Tibial artery (tissue), 4 donors: ENCODE measurements around the gene L3MBTL3.

ENCODE experiments used
- DNase-seq, 2 donors: peaks; one replicate each; pipeline ENCODE4 v3.0.0-alpha.2; 2019
- H3K27ac ChIP-seq, 2 donors: fragments of 200-600 bp; sonication (generic) in 1 of 2; 1 replicate in 1 of 2; 2 replicates in 1 of 2; pipeline ENCODE4 v1.5.1; 2018 to 2019; ENCODE audit warnings: mild to moderate bottlenecking in 1 of 2
- H3K27me3 ChIP-seq, 2 donors: fragments of 200-600 bp; sonication (generic) in 1 of 2; one replicate each; pipeline versions ENCODE4 v1.5.1 to v1.6.0; 2016 to 2019
- H3K36me3 ChIP-seq, 3 donors: fragments of 200-600 bp; sonication (generic) in 2 of 3; one replicate each; pipeline ENCODE4 v1.5.1; 2016 to 2019; ENCODE audit warnings: mild to moderate bottlenecking in 2 of 3
- H3K4me1 ChIP-seq, 4 donors: fragments of 200-600 bp; sonication (generic) in 2 of 4; 1 replicate in 3 of 4; 2 replicates in 1 of 4; pipeline ENCODE4 v1.5.1; 2016 to 2019
- H3K4me3 ChIP-seq, 2 donors: fragments of 200-600 bp; sonication (generic) in 1 of 2; 1 replicate in 1 of 2; 2 replicates in 1 of 2; pipeline ENCODE4 v1.5.1; 2018 to 2019; ENCODE audit warnings: mild to moderate bottlenecking in 2 of 2
- H3K9me3 ChIP-seq, 3 donors: fragments of 200-600 bp; sonication (generic) in 1 of 3; one replicate each; pipeline ENCODE4 v1.5.1; 2016 to 2019
- intact Hi-C: fragments of 100-400 bp; cut with DNase I; formaldehyde crosslinking; loops from one replicate; pipeline ENCODE4 v1.15.0; 2023; ENCODE audit warnings: low total_unique reads
- TF ChIP-seq, protein P1 (sequence below), 2 experiments: fragments of 200-600 bp in 1 of 2; fragments of 450-650 bp in 1 of 2; IDR thresholded peaks; one replicate each; pipeline ENCODE4 v1.5.1; 2017 to 2019; ENCODE audit warnings: antibody characterized with exemption in 2 of 2, mild to moderate bottlenecking in 1 of 2, moderate library complexity in 1 of 2

The L3MBTL3 gene

DNA sequence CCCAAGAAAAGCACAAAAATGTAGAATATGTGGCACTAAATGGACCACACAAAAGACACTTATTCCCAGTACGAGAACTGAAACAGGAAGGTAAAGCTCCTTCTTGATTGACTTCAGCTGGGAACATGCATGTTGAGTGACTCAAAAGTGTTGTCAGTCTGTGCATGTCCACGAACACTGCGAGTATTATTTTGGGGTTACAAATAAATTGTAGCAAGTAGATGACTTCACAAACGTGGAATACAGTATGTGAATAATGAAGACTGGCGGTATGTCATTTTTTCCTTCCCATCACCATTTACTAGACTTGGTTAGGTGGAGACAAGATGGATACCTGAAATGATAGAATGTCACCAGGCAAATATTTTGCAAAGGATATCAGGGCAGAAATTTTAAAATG is 45.4 kb downstream of the L3MBTL3 start:
- Histone ChIP-seq H3K36me3 (peaks cover 3 to 42% (median 15%) of the 10 kb centered on the region in 3 donors), H3K9me3 (no peaks in the 10 kb centered on the region), H3K27ac (no peak overlapping the region), H3K4me3 (no peak overlapping the region), H3K27me3 (no peaks in the 10 kb centered on the region), H3K4me1 (no peaks in the 10 kb centered on the region)
- intact Hi-C loops: no loop called here
- DNase-seq: no peak
- TF ChIP-seq, protein P1, sequence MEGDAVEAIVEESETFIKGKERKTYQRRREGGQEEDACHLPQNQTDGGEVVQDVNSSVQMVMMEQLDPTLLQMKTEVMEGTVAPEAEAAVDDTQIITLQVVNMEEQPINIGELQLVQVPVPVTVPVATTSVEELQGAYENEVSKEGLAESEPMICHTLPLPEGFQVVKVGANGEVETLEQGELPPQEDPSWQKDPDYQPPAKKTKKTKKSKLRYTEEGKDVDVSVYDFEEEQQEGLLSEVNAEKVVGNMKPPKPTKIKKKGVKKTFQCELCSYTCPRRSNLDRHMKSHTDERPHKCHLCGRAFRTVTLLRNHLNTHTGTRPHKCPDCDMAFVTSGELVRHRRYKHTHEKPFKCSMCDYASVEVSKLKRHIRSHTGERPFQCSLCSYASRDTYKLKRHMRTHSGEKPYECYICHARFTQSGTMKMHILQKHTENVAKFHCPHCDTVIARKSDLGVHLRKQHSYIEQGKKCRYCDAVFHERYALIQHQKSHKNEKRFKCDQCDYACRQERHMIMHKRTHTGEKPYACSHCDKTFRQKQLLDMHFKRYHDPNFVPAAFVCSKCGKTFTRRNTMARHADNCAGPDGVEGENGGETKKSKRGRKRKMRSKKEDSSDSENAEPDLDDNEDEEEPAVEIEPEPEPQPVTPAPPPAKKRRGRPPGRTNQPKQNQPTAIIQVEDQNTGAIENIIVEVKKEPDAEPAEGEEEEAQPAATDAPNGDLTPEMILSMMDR (IDR thresholded peaks at IDR 0.05): no peak

DNA sequence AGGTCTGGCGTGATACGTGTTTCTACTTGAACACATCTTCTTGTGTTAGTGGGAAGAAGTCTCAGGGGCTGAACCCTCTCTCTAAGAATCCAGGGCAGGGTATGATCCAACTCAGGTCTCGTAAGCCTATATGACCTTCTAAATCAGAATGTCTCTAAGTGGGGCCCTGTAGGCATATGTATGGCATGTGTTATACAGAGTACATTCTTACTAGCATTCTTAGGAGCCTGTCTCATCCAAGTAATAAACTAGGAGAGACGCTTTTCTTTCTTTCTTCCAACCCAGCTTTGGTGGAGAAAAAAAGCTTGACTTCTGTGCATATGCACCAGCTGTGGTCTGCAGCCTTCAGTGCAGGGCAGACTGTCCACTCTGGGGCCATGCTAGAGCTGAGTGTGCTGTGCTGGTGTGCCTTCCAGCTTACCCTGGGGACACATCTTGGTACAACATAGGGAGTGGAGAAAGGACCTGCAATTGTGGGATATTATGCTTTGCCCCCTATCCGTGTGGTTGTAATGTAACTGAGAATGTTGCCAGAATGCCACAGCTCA is 47.3 kb downstream of the L3MBTL3 start:
- Histone ChIP-seq H3K27me3 (no peaks in the 10 kb centered on the region), H3K27ac (no peak overlapping the region), H3K36me3 (peaks cover 3 to 40% (median 15%) of the 10 kb centered on the region in 3 donors), H3K4me1 (no peaks in the 10 kb centered on the region), H3K4me3 (no peak overlapping the region), H3K9me3 (no peaks in the 10 kb centered on the region)
- DNase-seq: no peak
- intact Hi-C loops: no loop called here
- TF ChIP-seq, protein P1 (IDR thresholded peaks at IDR 0.05): no peak

DNA sequence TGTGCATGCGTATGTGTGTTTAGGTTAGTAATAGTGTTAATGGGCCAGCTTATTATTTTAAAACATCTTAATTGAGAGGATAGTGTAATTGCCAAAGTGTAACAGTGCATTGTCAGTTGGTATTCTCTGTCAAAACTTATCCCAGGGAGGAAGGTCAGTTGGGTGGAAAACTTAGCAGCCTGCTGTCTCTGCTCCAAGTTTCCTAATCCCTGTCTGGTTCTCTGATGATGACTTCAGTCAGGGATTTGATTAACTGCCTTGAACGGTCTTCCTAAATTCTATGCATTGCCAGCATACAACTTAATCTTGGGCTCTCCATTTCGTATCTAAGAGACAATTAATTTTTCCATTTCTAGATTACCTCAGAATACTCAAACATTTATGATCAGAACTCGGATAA is 51.1 kb downstream of the L3MBTL3 start:
- TF ChIP-seq, protein P1 (IDR thresholded peaks at IDR 0.05): no peak
- Histone ChIP-seq H3K27ac (no peak overlapping the region), H3K4me3 (no peak overlapping the region), H3K4me1 (no peaks in the 10 kb centered on the region), H3K27me3 (no peaks in the 10 kb centered on the region), H3K9me3 (no peaks in the 10 kb centered on the region), H3K36me3 (peaks cover 9 to 23% (median 14%) of the 10 kb centered on the region in 3 donors)
- DNase-seq: no peak
- intact Hi-C loops: no loop called here

DNA sequence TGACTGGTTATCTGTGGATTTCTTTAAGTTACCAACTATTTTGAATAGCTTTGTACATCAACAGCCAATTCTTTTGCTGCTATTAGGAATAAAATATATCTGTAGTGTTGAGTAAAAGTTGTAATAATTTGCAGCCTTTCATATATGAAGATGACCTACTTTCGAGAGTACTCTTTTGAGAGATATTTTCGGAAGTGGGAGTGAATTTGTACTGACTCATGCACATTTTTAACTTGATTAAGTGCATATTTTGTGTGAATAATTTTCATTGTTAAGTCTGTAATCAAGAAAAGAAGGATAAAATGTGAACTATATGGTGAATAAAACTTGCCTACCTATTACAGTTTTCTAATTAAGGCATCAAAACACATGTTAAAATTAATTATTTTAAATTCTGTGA is 51.9 kb downstream of the L3MBTL3 start:
- H3K4me3 ChIP-seq: no peak overlapping the region
- no peaks in the 10 kb centered on the region for H3K9me3 ChIP-seq
- no peaks in the 10 kb centered on the region for H3K4me1 ChIP-seq
- intact Hi-C loops: no loop called here
- no peak overlapping the region for H3K27ac ChIP-seq
- H3K36me3 ChIP-seq: peaks cover 9 to 23% (median 12%) of the 10 kb centered on the region in 3 donors
- no peak for DNase-seq
- no peaks in the 10 kb centered on the region for H3K27me3 ChIP-seq
- TF ChIP-seq, protein P1 (IDR thresholded peaks at IDR 0.05): no peak

DNA sequence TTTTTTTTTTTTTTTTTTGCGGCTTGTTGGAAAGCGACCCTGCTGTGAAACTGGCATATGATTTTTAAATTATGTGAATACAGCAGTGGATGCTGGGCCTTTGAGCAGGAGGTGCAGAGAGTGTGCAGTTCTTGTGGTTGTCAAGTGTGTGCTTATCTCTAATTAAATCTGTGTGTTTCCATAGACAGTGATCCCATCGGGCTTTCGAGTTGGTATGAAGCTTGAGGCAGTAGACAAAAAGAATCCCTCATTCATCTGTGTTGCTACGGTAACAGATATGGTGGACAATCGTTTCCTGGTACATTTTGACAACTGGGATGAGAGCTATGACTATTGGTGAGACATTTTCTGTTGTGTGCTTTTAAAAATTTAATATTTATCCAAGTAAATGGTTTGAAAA is 52.4 kb downstream of the L3MBTL3 start:
- intact Hi-C loops: no loop called here
- TF ChIP-seq, protein P1 (IDR thresholded peaks at IDR 0.05): no peak
- DNase-seq: no peak
- Histone ChIP-seq H3K27ac (no peak overlapping the region), H3K9me3 (no peaks in the 10 kb centered on the region), H3K27me3 (no peaks in the 10 kb centered on the region), H3K4me3 (no peak overlapping the region), H3K4me1 (no peaks in the 10 kb centered on the region), H3K36me3 (peaks cover 8 to 19% (median 9%) of the 10 kb centered on the region in 3 donors)
